GM20000 (cell line): ENCODE results near the gene TNIK.

Source experiments
- DNase-seq: peaks from one replicate; pipeline ENCODE4 v3.0.0; 2012; ENCODE audit warnings: low spot score
- CTCF ChIP-seq: IDR thresholded peaks from 2 replicates; pipeline ENCODE4 v1.5.1; 2012; ENCODE audit warnings: mild to moderate bottlenecking, control low read depth; ENCODE audit errors: extremely low read depth, missing control alignments

Gene TNIK

GRCh38 chr3:171346582-171347300 is 113.5 kb downstream of the TNIK start:
- DNase-seq = no peak
- TF ChIP-seq CTCF = no peak

GRCh38 chr3:171346019-171346418 is 114.2 kb downstream of the TNIK start:
- no peak for TF ChIP-seq CTCF

GRCh38 chr3:171345107-171345843 is 114.9 kb downstream of the TNIK start:
- no peak for TF ChIP-seq CTCF
- no peak for DNase-seq

More at GRCh38 chr3:171346019-171346418, 114.2 kb downstream of the TNIK start:
- DNase-seq = no peak

- no peak for TF ChIP-seq CTCF
- no peak for DNase-seq
Measured at GRCh38 chr3:171343693-171344092, 116.5 kb downstream of the TNIK start.

- DNase-seq = no peak
- no peak for TF ChIP-seq CTCF
Measured at GRCh38 chr3:171342783-171343420, 117.3 kb downstream of the TNIK start.

GRCh38 chr3:171342200-171342599 is 118.0 kb downstream of the TNIK start:
- DNase-seq = no peak
- TF ChIP-seq CTCF = no peak

GRCh38 chr3:171340434-171340833 is 119.8 kb downstream of the TNIK start:
- no peak for DNase-seq
- TF ChIP-seq CTCF = no peak
